Activated T-cell treated with anti-CD3 and anti-CD28 coated beads for 4 hours (primary cell): ENCODE results near the gene S100A6.

Experiments
- DNase-seq: peaks from one replicate; pipeline ENCODE4 v3.0.0-alpha.2; 2020

The S100A6 gene

DNA sequence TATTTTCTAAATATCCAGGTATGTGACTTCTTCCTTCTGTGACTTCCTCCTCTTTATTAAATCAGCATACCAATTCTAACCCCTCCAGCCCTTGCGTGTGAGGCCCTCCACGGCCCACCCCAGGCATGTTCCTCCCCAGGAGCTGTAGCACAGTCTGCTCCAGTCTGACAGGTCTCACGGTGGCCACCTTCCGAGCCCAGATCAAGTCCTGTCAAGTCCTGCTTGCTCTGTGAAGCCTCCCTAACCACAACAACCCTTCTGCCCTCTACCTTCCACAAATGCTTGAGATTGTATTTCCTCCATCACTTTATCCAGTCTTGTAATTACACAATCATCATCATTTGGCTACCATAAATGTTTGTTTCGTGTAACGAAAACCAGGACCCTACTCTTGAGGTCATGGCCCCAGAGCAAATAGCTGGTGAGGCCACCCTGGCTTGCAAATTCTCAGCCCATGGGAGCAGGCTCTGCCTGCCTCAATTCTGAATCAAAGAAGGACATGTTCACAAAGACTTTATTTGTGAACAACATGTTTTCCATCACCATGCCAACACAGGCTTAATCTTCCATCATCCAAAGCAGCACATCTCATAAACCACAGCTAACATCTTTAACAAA is 42.3 kb downstream of the S100A6 start:
- DNase-seq = no peak

DNA sequence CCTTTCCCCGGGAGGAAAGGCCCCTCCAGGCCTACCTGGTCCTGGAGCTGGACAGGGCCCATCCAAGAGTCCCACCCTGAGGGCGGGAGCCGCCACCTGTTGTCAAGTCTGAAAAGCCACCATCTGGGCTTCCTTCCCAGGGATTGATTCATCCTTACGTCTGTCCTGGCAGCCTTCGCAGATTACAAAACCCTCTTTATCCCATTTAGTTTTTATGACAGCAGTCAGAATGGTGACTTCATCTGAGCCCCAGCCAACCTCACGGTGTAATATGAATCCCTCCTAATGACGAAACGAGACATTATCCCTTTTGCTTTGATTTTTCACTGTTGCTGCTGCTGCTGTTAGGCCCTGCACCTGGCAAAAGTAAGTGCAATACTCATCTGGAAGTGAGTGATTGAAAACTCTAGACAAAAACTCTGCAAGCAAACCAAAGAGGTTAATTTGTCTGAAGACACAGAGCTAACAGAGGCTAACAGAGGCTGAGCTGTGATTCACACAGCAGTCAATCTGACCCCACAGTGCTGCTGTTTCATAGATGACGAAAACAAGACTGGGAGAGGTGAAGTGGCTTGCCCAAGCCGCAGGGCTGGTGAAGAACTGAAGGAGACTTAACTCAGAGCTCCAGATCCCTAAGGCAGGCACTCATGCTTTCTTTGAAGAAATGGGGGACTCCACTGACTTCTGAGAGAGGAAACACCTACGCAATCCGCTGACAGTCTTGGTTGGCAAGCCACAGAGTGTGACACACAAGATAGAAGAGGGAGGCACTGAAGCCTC is 45.3 kb downstream of the S100A6 start:
- DNase-seq = no peak

DNA sequence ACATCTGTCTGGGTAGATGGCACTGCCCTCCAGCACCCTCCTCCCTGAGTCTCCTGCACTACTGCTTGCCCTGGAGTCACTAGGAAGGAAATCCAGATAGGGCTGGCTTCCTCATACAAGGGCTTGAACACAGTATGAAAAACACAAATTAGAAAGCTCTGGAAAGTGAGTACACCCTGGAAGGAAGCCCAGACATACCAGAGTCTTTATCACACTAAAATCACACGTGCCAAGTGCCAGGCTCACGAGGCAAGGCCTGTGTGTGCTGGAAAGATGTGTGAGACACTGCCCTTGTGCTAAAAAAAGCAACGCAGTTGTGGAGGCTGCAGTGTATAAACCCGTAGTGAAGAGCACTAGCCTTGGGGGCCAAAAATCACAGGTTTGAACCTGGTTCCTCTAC is 47.1 kb downstream of the S100A6 start:
- no peak for DNase-seq

DNA sequence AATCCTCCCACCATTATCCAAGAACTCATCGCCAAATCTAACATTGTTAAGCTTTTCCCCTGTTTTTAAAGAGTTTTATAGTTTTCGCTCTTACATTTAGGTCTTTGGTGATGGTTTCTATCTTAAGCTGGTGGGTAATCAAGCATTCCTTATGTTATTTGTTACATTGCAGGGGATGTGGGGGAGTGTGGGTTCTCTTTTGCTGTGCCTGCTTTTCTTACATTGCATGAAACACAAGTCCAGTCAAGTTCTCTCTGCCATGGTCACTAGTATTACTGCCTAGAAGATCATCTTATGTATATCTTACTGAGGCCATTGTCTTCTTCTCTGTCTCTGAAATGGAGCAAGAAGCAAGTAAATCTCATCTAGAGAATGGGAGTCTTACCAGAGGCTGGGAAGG is 48.1 kb downstream of the S100A6 start:
- DNase-seq = no peak

DNA sequence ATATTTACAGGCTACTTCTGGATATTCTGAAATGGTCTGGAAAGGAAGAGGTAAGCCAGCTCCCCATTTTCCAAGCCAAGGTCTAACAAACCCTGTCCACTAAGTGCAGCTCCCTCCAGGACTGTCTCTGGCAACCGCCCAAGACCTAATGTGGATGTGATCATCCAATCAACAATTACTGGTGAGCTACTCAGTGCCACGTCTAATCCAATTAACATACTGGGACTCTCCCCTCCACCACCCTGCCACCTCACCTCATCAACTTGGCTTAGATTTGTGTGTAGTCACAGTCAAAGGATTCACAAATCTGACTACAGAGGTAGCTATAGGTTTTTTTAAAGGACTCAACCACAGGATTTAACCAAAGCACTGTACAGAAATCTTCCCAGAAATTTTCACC is 49.9 kb downstream of the S100A6 start:
- DNase-seq = no peak
